Stimulated activated CD4-positive, alpha-beta T cell treated with anti-CD3 and anti-CD28 coated beads, TNF-alpha, amount 100 ng/mL, for 1 hour (primary cell): ENCODE measurements around the gene FOXD4L4.
"Not testable (repeated sequence)": the region's sequence is repeated elsewhere in the genome, so short reads cannot be mapped to it uniquely, and the experiment has no call there.

Experiments
- DNase-seq, 3 donors: peaks; one replicate each; pipeline ENCODE4 v3.0.0-alpha.2; 2020; ENCODE audit warnings: low read depth in 3 of 3, low spot score in 1 of 3

Gene FOXD4L4

GRCh38 chr9:65737096-65737564 lies at the start of gene FOXD4L4:
Gene FOXD4L4, plus strand, starts transcription at chr9:65737146. Its CDS starts 0 bp downstream, at chr9:65737146.
- not testable (repeated sequence) for DNase-seq

GRCh38 chr9:65703550-65703949 lies 33.4 kb upstream of the FOXD4L4 start:
- DNase-seq = not testable (repeated sequence)

GRCh38 chr9:65714445-65714844 lies 22.5 kb upstream of the FOXD4L4 start:
- not testable (repeated sequence) for DNase-seq

GRCh38 chr9:65738133-65738532 lies 1.2 kb downstream of the FOXD4L4 start:
- not testable (repeated sequence) for DNase-seq
